Osteoblast (primary cell): ENCODE data around the gene ACOX3. TPM values are rescaled to one million over a fixed set of nuclear protein-coding genes. Genes with fewer than 3 reads are reported as not detected.
A peak's percentile ranks its signal among the peaks of the same experiment; 100 is the strongest.

Experiments
- DNase-seq: peaks from one replicate; pipeline ENCODE4 v3.0.0; 2011; ENCODE audit warnings: low spot score, mixed read lengths; ENCODE audit not compliant: insufficient read length; ENCODE audit errors: missing footprints
- H2AFZ ChIP-seq: 2 replicates; pipeline ENCODE4 v1.6.0; 2011; ENCODE audit warnings: mild to moderate bottlenecking, low read length
- H3K27ac ChIP-seq: 2 replicates; pipeline ENCODE4 v1.5.1; 2011; ENCODE audit warnings: mild to moderate bottlenecking, low read depth, low read length, moderate library complexity
- H3K27me3 ChIP-seq: 2 replicates; pipeline ENCODE4 v1.6.0; 2012; ENCODE audit warnings: mild to moderate bottlenecking, control low read depth, inconsistent platforms, low read length, moderate library complexity; ENCODE audit not compliant: insufficient read depth
- H3K36me3 ChIP-seq: 2 replicates; pipeline ENCODE4 v1.5.1; 2011; ENCODE audit warnings: mild to moderate bottlenecking, low read length, control low read depth, moderate library complexity; ENCODE audit not compliant: insufficient read depth
- H3K4me1 ChIP-seq: 2 replicates; pipeline ENCODE4 v1.5.1; 2011; ENCODE audit warnings: mild to moderate bottlenecking, low read length, control low read depth, moderate library complexity; ENCODE audit not compliant: insufficient read depth
- H3K4me2 ChIP-seq: 2 replicates; pipeline ENCODE4 v1.6.0; 2011; ENCODE audit warnings: mild to moderate bottlenecking, low read length; ENCODE audit not compliant: insufficient read depth
- H3K4me3 ChIP-seq: fragments of 200-600 bp; sonication (generic); 3 replicates; pipeline ENCODE4 v1.5.1; 2012; ENCODE audit warnings: mild to moderate bottlenecking, low read length, inconsistent platforms; ENCODE audit not compliant: insufficient read depth
- H3K79me2 ChIP-seq: 2 replicates; pipeline ENCODE4 v1.6.0; 2012; ENCODE audit warnings: mild to moderate bottlenecking, low read length, control low read depth, inconsistent platforms; ENCODE audit not compliant: insufficient read depth
- H3K9me3 ChIP-seq: 2 replicates; pipeline ENCODE4 v1.5.1; 2011; ENCODE audit warnings: low read depth, low read length, control low read depth
- H4K20me1 ChIP-seq: 2 replicates; pipeline ENCODE4 v1.6.0; 2012; ENCODE audit warnings: mild to moderate bottlenecking, low read length, control low read depth; ENCODE audit not compliant: insufficient read depth
- CTCF ChIP-seq: IDR thresholded peaks from 2 replicates; pipeline ENCODE4 v1.5.1; 2011; ENCODE audit warnings: mild to moderate bottlenecking, low read depth, low read length, moderate library complexity; ENCODE audit errors: extremely low read depth
- total RNA-seq: library from RNA; depleted of rRNA; stranded (reverse); fragments of >200 nt; gene quantifications from 2 replicates; pipeline ENCODE4 v1.2.3, GENCODE V29; 2012

Gene ACOX3
- total RNA-seq, 1 donor = 24.2 TPM

- Histone ChIP-seq H3K4me3 (no peak overlapping the region), H3K27me3 (no peaks in the 10 kb centered on the region), H3K36me3 (peaks cover 1% of the 10 kb centered on the region), H3K4me1 (no peaks in the 10 kb centered on the region), H3K4me2 (no peak overlapping the region), H2AFZ (no peak overlapping the region), H3K9me3 (no peaks in the 10 kb centered on the region), H3K27ac (no peak overlapping the region), H4K20me1 (peaks cover 7% of the 10 kb centered on the region), H3K79me2 (no peaks in the 10 kb centered on the region)
- peak; percentile 31 for DNase-seq
- no peak for TF ChIP-seq CTCF
Observed at GRCh38 chr4:8378101-8378724, 62.3 kb downstream of the ACOX3 start.

DNA sequence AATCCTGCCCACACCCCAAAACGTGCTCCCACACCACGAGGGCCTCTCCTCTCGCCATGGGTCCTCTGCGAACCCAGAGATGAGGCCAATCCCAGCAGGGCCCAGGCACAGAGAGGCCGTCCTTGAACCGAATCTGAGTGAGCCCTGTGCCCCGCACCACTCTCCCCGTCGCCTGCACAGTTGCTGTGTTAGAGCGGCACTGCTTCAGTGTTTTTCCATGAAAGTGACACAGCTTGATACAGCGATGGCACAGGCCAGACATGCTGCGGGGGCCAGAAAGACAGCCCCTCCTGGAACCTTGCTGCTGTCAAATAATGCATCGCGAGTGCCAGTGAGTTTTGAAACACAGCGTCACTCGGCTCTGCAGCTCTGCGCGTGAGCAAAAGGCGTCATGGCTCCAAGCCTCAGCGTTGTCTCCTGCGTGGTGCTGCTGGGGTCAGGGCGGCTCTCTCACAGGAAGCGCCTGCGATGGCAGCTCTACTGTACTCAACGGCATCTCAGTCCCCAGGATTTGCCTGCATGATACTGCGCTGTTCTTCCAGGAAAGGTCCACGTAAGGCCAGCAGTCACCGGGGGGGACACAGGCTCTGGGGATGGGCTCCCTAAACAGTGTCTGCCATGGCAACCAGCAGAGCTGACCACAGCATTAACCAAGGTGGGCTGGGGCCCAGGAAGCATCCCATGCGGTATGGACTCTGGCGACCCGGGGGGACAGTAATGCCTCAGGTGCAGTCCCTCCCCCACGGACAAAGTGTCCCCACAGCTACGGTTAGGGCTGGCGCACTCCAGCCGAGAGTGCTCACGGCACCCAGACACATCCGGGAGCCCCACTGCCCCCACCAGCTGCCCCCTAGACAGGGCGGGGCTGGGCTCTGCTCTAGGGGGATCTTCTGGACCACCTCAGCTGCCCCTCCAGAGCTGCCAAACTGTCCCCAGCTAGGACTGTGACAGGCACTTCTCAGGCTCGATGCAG lies 63.1 kb downstream of the ACOX3 start:
- H3K36me3 ChIP-seq = no peaks in the 10 kb centered on the region
- no peak overlapping the region for H2AFZ ChIP-seq

GRCh38 chr4:8376361-8377102 lies 64.0 kb downstream of the ACOX3 start:
- Histone ChIP-seq H3K79me2 (no peaks in the 10 kb centered on the region), H2AFZ (no peak overlapping the region), H3K4me1 (no peaks in the 10 kb centered on the region), H3K9me3 (no peaks in the 10 kb centered on the region), H3K36me3 (no peaks in the 10 kb centered on the region), H4K20me1 (peaks cover 2% of the 10 kb centered on the region), H3K4me3 (no peak overlapping the region), H3K27me3 (no peaks in the 10 kb centered on the region), H3K27ac (no peak overlapping the region), H3K4me2 (no peak overlapping the region)
- TF ChIP-seq CTCF = no peak
- DNase-seq = peak; percentile 64

More for the DNA sequence above, 63.1 kb downstream of the ACOX3 start:
- no peaks in the 10 kb centered on the region for H3K79me2 ChIP-seq
- H3K4me1 ChIP-seq = no peaks in the 10 kb centered on the region
- TF ChIP-seq CTCF = no peak
- H3K27ac ChIP-seq = no peak overlapping the region
- DNase-seq = peak; percentile 73
- no peak overlapping the region for H3K4me3 ChIP-seq
- no peak overlapping the region for H3K4me2 ChIP-seq
- H3K27me3 ChIP-seq = no peaks in the 10 kb centered on the region
- peaks cover 6% of the 10 kb centered on the region for H4K20me1 ChIP-seq
- H3K9me3 ChIP-seq = no peaks in the 10 kb centered on the region
